Stimulated activated CD4-positive, alpha-beta T cell treated with anti-CD3 and anti-CD28 coated beads, Interleukin-1b, Interleukin-23, amount 100 ng/mL, for 4 hours (primary cell): Measurements from ENCODE around the gene SFRP4.
"Not testable (repeated sequence)": the region's sequence is repeated elsewhere in the genome, so short reads cannot be mapped to it uniquely, and the experiment has no call there.

Source experiments
- DNase-seq, 2 donors: peaks; one replicate each; pipeline ENCODE4 v3.0.0-alpha.2; 2020; ENCODE audit warnings: low read depth in 2 of 2

SFRP4 gene

DNA sequence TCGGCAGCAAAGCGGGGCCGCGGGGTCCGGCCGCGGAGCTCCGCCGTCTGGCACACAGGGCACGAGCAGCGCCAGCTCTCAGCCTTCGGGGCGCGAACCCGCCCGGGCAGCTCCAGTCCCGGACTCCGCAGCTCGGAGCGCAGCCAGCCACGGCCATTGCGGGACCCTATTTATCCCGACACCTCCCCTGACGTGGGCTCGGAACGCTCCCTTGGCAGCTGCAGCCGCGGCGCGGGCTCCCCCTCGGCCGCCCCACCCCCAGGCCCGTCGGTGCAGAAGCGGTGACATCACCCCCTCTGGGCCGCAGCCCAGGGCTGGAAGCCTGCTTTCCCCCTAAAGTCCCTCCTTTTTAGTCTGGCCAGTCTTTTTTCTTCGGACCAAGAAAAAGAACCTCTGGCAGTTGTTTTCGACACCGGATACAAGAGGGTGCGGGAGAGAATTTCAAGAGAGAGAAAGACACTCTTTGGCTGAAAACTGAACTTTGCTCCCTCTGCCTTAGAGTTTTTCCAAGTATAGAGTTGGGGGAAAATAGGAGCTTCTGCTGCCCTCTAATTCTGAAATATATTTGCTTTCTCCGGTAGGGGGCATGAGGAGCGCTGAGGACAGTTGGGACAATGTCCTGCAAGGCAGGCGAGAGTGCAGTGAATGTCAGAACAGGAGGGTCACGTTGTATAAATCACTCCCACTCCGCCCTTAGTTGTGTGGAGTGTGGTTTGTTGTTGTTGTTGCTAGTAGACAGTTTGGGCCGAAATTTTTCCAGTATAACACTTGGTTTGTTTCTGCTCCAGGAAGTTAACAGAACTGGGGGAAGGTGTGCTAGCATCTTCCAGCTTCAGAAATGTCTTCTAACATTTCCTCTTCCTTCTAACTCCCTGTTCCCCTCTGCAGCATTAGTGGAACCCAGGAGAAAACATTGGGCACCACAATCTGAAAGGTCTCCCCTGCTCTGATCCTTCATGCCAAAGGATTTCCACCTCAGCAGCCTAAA, at the start of gene SFRP4:
SFRP4 (minus strand) TSS at position 145 of the 988 bp plus-strand sequence. CDS start 280 bp downstream, outside the sequence.
- no peak for DNase-seq

DNA sequence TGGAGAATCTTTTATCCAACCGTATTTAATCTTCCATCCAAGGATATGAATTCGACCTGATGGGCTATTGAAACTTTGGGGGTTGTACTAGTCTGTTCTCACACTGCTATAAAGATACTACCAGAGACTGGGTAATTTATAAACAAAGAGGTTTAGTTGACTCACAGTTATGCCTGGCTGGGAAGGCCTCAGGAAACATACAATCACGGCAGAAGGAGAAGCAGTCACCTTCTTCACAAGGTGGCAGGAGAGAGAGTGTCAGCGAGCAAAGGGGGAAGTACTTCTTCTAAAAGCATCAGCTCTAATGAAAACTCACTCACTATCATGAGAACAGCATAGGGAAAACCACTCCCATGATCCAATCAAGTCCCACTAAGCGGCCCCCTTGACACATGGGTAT, 47.6 kb upstream of the SFRP4 start:
- no peak for DNase-seq

DNA sequence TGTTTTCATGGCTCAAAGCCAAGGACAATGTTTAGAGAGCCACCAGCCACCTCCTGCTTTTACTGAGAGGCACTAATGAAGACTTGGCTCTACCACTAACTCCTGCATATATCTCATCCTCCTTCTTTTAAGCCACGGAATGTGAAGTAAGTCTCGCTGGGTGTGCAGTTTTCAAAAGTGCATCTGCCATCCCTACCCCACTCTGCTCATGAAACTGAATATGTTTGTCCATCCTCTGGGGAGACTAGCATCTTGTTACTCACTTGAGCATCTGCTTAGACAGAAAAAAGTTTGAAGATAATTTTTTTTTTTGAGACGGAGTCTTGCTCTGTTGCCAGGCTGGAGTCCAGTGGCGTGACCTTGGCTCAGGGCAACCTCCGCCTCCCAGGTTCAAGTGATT, 44.6 kb upstream of the SFRP4 start:
- no peak for DNase-seq

DNA sequence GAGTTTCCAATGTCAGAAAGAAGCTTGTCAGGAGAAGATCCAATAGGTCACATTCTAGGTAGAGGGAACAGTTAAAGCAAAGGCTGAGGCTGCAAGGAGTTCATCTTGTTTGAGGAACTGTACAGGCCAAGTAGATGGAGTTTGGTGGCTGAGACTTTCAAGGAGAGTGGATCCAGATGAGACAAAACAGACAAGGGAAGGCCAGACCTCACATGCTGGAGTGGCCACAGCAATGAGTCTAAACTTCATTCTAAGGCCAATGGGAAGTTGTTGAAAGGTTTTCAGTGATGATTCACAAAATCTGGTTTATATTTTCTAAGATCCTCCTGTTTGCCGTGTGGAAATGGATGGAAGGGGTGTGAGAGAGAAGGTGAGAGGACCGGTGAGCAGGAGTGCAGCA, 43.9 kb upstream of the SFRP4 start:
- DNase-seq: no peak

DNA sequence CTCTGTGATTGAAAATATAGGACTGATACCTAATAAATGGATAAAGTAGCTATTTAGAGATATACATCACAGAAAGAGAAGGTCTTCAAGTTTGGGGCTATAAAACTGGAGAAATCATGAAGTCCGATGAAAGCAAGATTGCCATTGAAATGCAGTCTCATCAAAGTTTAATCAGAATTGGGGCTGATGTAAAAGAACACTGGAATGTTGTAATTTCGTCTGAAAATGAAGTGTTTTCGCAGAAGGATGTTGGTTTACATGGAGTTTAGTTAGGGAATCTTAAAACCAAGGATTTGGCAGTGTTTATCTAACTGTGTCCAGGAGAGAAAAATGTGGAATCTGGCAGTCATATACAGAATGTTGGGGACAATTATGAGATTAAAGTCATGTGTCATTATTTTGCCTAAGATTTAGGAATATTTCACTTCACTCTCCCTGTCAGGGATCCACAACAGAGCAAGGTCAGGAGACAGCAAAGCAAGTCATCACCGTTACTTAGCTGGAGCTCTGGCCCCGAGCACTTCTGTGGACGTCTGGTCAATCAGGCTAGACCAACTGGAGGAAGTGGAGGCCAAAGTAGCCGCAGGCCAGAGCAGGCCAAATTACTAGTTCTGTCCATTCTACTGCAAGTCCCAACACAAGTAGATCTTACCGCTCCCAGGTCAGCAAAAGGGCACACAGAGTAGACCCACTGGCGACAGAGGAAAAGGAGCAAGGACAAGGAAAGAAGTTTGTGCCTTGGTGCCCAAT, 40.8 kb upstream of the SFRP4 start:
- DNase-seq: no peak

DNA sequence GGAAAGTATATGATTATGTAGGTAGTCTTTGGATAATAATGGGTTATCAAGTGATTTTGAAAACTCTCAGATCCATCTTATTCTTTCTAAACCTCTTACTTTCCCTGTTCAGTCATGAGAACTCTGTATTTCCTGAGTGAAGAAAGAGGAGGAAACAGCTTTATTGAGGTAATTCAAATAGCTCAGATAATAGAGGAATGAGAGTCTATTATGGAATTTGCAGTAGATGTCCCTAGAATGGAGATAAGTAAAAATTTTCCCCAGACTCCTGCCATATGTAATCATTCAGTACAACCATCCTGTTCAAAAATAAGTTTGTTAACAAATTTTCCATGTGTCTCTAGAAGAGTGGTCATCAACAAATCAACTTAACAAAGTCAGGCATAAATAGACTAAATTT, 40.2 kb upstream of the SFRP4 start:
- DNase-seq: no peak

DNA sequence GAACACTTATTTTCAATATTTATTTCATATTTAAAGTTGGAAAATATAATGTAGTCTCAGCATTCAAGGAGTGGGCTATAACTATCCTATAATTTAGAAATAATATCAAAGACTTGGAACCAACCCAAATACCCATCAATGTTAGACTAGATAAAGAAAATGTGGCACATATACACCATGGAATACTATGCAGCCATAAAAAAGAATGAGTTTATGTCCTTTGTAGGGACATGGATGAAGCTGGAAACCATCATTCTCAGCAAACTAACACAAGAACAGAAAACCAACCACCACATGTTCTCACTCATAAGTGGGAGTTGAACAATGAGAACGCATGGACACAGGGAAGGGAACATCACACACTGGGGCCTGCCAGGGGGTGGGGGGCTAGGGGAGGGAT, 37.6 kb upstream of the SFRP4 start:
- not testable (repeated sequence) for DNase-seq

DNA sequence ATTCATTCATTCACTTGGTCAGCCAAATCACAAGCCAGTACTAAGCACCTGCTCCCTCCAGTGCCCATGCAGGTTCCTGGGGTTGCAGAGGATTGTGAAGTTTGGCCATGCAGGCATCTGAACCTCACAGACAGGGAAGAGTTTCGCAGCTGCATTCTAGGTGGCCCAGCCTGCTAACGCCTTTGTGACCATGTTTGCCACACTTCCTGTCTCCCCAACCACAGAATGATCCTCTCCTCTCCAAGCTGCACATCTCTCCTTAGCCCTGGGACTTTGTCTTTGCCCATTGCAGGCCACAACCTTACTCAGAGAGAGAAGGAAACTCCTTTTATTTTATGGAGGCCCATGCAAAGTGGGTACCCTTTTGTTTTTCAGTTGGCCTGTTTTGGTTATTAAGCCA, 35.6 kb upstream of the SFRP4 start:
- DNase-seq: no peak

DNA sequence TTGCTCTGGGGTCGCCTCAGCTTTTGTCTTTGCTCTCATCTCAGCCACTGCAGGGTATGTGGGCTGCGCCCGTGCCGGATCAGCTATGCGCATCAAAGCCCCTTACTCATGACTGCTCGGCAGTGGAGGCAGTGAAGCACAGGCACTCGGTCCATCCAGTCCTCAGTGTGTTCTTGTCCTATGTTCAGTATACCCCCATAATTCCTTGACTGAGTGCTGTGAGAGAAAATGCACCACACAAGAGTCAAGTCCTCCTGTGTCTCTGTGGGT, 31.3 kb upstream of the SFRP4 start:
- no peak for DNase-seq

DNA sequence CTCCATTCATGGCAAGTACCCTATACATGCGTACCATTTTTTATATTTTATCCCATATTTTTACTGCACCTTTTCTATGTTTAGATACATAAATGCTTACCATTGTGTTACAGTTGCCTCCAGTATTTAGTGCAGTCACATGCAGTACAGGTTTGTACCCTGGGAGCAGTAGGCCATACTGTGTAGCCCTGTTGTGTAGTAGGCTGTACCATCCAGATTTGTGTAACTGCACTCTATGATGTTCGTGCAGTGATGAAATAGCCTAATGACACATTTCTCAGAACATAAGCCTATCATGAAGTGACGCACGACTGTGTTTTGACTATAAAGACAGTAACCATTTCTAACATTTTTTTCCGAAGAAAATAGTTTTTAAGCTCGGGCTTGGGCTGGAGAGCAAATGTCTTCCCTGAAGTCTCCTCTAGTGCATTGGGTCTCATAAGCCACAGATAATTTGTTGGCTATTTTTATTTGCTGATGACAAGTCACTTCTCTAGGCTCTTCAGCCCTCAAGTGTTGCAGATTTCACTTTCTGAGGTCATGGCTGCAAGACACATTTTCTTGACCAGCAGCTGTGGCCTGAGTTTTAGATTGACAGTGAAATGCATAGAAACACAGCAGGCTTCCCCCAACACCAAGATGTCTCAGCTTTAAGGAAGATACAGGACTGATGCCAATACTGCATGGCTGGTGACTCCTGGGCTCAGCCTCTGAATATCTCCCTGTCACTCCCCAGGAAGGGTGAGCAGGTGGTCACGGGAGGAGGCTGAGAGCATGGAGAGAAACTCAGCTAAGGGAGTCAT, 30.7 kb upstream of the SFRP4 start:
- no peak for DNase-seq

DNA sequence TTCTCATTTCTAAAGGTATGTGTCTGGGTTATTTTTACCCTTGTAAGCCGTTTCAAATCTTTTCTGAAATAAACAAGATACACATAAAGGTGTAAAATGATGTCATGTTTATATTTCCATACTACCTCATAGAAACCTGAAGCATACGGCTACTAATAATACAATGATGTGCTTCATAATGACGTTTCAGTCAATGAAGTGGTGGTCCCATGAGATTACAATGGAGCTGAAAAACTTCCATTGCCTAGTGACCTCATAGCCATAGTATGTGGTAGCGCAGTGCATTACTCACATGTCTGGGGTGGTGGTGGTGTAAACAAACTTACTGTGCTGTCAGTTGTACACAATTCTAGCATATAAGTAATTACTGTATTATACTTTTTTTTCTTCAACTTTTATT, 28.7 kb upstream of the SFRP4 start:
- no peak for DNase-seq

DNA sequence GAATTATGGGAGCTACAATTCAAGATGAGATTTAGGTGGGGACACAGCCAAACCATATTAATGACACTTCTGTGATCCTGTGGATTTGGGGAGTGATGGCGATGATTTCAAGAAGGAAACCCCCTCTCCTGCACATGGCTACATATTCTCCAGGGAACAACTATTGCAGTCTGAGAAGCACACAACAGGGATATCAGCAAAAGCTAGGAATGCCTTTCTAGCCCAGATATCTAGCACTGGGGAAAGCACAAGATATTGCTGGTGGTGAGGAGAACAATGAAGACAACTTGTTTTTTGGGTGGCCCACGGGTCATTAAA, 28.1 kb upstream of the SFRP4 start:
- no peak for DNase-seq

DNA sequence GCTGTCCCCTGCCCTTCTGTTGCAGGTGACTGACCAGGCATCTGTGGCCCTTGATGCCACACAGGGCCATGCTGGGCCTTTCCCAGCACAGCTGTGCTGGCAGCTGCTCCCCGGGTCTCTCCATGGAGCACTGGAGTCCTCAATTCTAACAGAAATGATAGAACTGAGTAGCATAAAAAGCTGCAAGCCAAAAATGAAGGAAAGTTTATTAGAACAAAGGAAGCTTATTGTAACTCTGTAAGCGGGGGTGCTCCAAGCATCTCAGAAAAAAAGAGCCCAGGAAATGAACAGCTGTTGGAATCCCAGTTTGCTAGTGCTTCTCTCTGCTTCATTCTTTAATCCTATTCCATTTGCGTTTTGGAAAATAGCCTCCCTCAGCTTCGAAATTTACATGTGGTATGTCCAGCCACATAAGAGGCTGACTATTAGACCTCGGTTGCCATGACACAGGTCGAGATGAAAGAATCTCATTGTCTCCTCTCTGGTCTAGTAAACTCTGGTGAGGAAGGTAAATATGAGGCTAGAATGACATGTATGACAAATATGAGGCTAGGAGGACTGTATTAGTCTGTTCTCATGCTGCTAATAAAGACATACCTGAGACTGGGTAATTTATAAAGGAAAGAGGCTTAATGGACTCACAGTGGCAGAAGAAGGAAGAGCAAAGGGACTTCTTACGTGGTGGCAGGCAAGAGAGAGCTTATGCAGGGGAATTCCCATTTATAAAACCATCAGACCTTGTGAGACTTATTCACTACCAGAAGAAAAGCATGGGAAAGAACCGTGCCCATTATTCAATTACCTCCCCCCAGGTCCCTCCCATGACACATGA, 27.5 kb upstream of the SFRP4 start:
- no peak for DNase-seq

DNA sequence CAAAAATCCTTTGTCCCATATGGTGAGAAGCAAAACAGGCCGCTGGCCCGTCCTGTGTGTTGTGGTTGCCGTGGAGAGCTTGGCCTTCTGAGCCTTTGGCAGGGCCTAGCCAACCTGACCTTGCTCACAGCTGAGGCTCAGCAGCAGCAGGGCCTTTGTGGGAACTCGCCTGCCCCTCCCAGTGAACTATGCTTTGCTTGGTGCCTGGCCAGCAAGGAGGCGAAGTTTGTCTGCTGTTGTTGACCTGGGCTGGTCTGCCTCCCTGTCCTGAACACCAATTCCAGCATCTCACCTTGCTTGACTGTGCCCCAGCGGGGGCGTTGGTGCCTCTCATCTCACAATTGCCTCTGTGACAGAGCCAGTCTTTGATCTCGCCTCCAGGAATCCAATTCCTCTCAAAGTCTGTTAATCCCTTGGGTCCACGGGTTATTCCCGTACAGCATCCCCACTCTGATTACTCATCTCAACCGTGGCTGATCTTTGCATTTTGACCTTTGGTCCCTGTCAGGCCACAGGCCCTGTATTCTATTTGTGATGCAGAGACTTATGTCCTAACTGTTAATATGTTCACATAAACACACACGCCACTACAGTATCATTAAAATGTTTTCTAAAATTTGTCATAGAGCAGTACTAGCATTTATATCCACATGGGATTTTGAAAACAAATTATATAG, 26.5 kb upstream of the SFRP4 start:
- DNase-seq: no peak

DNA sequence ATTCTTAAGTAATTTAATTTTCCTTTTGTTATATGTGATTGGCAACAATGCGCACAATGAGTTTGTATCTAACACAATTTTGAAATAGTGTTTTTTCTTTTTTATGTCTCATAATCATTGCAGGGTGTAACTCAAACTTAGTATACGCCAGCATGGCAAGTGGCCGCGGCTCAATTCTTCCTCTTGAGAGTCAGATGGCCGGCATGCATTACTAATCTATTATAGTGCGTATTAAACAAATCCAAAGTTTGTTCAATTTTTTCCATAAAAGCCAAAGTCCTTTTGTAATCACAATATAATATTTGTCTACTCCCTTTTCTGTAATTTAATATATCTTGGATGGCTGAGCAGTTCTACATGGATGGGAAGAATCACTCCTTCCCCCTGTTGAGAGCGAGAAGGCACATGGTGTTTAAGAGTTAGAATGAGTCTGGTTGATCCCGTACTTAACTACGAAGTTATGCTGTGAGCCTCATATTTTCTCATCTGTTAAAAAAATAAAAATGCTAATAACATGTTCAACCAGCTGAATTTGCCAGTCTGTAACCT, 16.5 kb upstream of the SFRP4 start:
- DNase-seq: no peak

DNA sequence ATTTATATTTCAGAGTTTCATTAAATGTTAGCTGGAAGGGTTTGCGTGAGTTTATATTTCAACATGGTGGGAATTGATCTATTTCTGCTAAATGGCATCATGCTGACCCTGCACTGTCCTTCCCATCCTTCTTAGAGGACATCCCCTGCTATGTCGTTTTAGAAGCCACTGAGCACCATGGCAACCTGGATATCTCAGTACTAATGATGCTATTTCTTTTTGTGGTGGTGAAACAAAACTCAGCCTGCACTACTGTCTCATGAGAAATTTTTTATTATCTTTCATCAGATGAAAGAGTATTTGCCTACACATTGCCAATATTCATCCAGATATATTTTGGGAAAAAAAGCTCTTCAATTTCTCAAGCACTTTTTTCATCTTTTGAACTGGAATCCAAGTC, 15.9 kb upstream of the SFRP4 start:
- DNase-seq: no peak

DNA sequence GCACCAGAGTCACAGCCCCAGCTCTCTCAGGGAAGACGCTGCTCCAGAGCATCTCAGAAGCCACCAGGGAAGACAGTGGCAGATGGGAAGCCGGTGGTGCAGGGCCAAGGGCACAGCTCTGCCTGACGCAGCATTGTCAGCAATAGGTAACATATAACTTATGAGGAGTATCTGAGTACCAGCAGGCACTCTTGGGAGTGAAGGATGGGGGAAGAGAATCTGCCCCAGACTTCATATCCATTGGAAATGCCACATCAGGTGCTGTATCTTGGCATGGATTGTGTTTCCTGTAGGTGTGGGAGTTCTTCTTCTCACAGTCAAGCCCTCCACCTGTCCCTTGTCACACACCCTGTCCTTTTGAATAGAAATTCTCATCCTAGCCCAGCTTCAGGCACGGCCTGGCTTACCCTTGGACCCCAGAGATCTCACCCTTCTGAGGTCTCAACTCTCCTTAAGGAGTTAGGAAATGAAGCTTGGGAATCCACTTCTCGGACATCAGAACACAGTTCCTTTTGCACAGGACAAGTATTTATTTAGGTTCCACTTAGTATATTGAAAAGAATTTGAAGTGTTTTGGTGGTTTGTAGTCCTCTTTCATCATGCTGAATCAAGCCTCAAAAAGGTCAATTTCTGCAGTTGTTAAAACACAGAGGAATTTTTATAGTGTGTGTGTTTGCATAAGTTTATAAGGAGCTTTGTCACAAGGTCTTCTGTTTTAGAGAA, 13.8 kb upstream of the SFRP4 start:
- no peak for DNase-seq

DNA sequence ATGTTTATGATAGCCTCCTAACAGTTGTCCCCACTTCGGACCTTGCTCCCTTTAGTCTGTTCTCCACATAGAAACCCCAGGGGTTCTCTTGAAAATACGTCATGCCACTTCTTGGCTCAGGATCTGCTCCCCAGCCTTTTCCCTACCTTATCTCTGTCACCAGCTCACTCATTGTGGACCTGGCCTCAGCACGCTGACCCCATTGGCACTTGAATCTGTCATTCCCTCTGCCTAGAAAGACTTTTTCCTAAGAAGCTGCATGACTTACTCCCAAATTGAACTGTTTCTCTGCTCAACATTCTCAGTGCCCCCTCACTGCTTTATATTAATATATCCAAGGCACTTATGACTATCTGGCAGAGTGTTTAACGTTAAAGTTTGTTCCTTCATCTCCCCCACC, 12.3 kb upstream of the SFRP4 start:
- DNase-seq: no peak

DNA sequence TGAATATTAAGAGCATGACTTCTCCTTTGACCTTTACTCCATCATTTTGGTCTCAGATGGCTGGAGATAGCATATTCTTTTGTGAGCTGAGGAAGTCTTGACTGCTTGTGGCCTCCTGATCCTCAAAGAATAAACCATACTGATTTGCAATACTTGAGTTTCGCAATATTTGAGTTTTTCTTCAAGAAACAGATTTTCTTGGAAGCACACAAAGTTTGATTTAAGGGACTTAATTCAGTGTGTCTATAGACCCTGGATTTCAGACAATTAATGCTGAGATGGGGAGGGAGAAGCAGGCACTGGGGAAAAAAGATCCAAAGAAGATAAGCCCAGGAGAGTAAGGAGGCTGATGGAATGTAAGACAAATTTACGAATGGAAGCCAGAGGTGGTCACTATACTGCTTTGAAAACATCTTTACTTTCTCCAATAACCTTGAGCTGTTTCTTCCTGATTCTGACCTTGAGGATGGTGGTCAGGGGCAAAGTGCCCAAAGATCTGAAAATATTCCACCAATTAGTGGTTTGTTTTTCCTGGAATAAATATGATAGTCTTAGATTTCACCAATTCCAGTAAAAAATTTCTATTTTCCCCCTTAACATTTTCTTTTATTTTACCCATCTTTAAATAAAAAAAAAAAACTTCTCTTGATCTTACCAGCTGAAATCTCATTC, 11.3 kb upstream of the SFRP4 start:
- DNase-seq: no peak

DNA sequence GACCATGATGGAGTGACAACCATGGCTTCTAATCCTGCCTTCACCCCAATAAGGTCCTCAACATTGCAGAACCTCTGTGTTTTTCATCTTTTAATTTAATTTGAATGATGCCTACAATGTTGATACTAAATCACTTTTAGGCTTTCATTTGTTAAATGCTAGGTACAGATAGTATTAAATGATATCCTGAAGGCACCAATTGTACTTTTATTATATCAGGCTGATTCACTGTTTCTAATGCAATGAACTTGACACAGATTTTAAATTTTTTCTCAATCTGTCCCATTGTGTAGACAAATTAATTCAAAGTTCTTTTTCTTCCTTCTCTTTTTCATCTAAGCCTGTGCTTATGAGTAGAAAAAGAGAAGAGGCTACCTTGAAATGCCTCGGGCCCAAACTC, 9.0 kb upstream of the SFRP4 start:
- no peak for DNase-seq
